ENCODE data around the gene FLOT1. TPM values are rescaled to one million over a fixed set of nuclear protein-coding genes. Genes with fewer than 3 reads are reported as not detected.

The FLOT1 gene
- total RNA-seq, 1 experiment from 2014 or later, result 176 TPM

GRCh38 chr6:30679765-30680535 lies 62.5 kb downstream of the FLOT1 start:
- ATAC-seq (peak; percentile 8; the same call in 1 of the 2 replicates), DNase-seq (ENCODE audit: low read depth, low spot score) (no peak)
- H3K36me3 ChIP-seq (ENCODE audit: control insufficient read depth, insufficient read depth, low read length), result 0 out of 2 replicates have a peak, but pooled peaks cover 2% of the 10 kb centered on the region
- H3K4me1 ChIP-seq (ENCODE audit: control insufficient read depth, insufficient read depth, low read length), result peaks cover 20% of the 10 kb centered on the region
- POLR2A ChIA-PET, result interaction anchor here (0.7 kb wide), 1 partner anchor 58 kb away, joined by 12 read pairs; no protein-coding TSS in a partner anchor
- no peak for TF ChIP-seq REST (IDR thresholded peaks at IDR 0.05; ENCODE audit: insufficient read depth in 1 of 2, low read depth in 2 of 2, low read length in 1 of 2)
- H3K27me3 ChIP-seq (ENCODE audit: control insufficient read depth, insufficient read depth, low read length), result no peaks in the 10 kb centered on the region
- intact Hi-C loops (cut with micrococcal nuclease; ENCODE audit: unreplicated experiment), result loop anchor here (2.0 to 5.0 kb wide), 3 partner anchors 51 to 407 kb away; no protein-coding TSS in a partner anchor
- peak overlapping the region; percentile 64 for H3K27ac ChIP-seq (ENCODE audit: low read length)
- H3K4me3 ChIP-seq (ENCODE audit: low read depth in 2 of 2, low read length in 2 of 2), result peak overlapping the region; percentile 1 to 45; a peak in 3 of 4 replicates
- in situ Hi-C loops (cut with HindIII; ENCODE audit: low pct_unique_long_range_greater_than_20kb, low sequenced_read_pairs), result no loop called here
- no TSS peak for BruUV-seq (replicated peaks)
- no peaks in the 10 kb centered on the region for H3K9me3 ChIP-seq (ENCODE audit: control insufficient read depth, insufficient read depth, low read depth, low read length)
- CTCF ChIA-PET, result interaction anchor here (0.6 to 1.3 kb wide), 5 partner anchors 8 to 51 kb away, joined by 3 to 11 read pairs (median 5); no protein-coding TSS in a partner anchor

- peak overlapping the region; percentile 1 to 45; a peak in 3 of 4 replicates for H3K4me3 ChIP-seq (ENCODE audit: low read depth in 2 of 2, low read length in 2 of 2)
- H3K27me3 ChIP-seq (ENCODE audit: control insufficient read depth, insufficient read depth, low read length), result no peaks in the 10 kb centered on the region
- in situ Hi-C loops (cut with HindIII; ENCODE audit: low pct_unique_long_range_greater_than_20kb, low sequenced_read_pairs), result no loop called here
- DNase-seq (ENCODE audit: low read depth, low spot score) (no peak), ATAC-seq (peak; percentile 78)
- TF ChIP-seq SIN3A (IDR thresholded peaks at IDR 0.05; ENCODE audit: borderline replicate concordance, insufficient read depth, low read depth, low read length) (no peak), POLR2AphosphoS5 (IDR thresholded peaks at IDR 0.05; ENCODE audit: low read depth, low read length) (no peak; the same call in 1 of the 2 replicates), CTCF (IDR thresholded peaks at IDR 0.05) (peak; percentile 98)
- 0 out of 2 replicates have a peak, but pooled peaks cover 2% of the 10 kb centered on the region for H3K36me3 ChIP-seq (ENCODE audit: control insufficient read depth, insufficient read depth, low read length)
- ChIA-PET CTCF (interaction anchor here (0.6 to 1.3 kb wide), 9 partner anchors 9 to 82 kb away, joined by 3 to 11 read pairs (median 4); no protein-coding TSS in a partner anchor), POLR2A (interaction anchor here (0.6 to 0.7 kb wide), 3 partner anchors 47 to 973 kb away, joined by 3 to 10 read pairs (median 5); partner anchors contain the start of gene BAG6)
- no peaks in the 10 kb centered on the region for H3K9me3 ChIP-seq (ENCODE audit: control insufficient read depth, insufficient read depth, low read depth, low read length)
- H3K27ac ChIP-seq (ENCODE audit: low read length), result peak overlapping the region; percentile 64
- peaks cover 19% of the 10 kb centered on the region for H3K4me1 ChIP-seq (ENCODE audit: control insufficient read depth, insufficient read depth, low read length)
- intact Hi-C loops (cut with micrococcal nuclease; ENCODE audit: unreplicated experiment), result loop anchor here (5.0 kb wide), 1 partner anchor 198 kb away; no protein-coding TSS in a partner anchor
- no TSS peak for BruUV-seq (replicated peaks)
Observed at GRCh38 chr6:30678964-30679726, 63.3 kb downstream of the FLOT1 start.

Other genes starting within 250 kb of the FLOT1 start
- gene GNL1, start 186.2 kb downstream of the FLOT1 start, total RNA-seq (2021; ENCODE audit: unreplicated experiment), result 90.6 TPM
- 16.5 TPM for gene PRR3, start 185.4 kb downstream of the FLOT1 start, total RNA-seq (2021; ENCODE audit: unreplicated experiment)
- 94.9 TPM for gene ABCF1, start 171.2 kb downstream of the FLOT1 start, total RNA-seq (2021; ENCODE audit: unreplicated experiment)
- 82.9 TPM for gene PPP1R10, start 125.4 kb downstream of the FLOT1 start, total RNA-seq (2021; ENCODE audit: unreplicated experiment)
- gene MRPS18B, start 124.8 kb downstream of the FLOT1 start, total RNA-seq (2021; ENCODE audit: unreplicated experiment), result 69.1 TPM
- 15.8 TPM for gene ATAT1, start 115.8 kb downstream of the FLOT1 start, total RNA-seq (2021; ENCODE audit: unreplicated experiment)
- 30.8 TPM for gene C6orf136, start 95.6 kb downstream of the FLOT1 start, total RNA-seq (2021; ENCODE audit: unreplicated experiment)
- gene DHX16, start 69.7 kb downstream of the FLOT1 start, total RNA-seq (2021; ENCODE audit: unreplicated experiment), result 44.5 TPM
- gene PPP1R18, start 56.0 kb downstream of the FLOT1 start, total RNA-seq (2021; ENCODE audit: unreplicated experiment), result 55.3 TPM
- 21.9 TPM for gene NRM, start 51.7 kb downstream of the FLOT1 start, total RNA-seq (2021; ENCODE audit: unreplicated experiment)
- gene MDC1, start 25.4 kb downstream of the FLOT1 start, total RNA-seq (2021; ENCODE audit: unreplicated experiment), result 68.6 TPM
- 853 TPM for gene TUBB, start 22.3 kb downstream of the FLOT1 start, total RNA-seq (2021; ENCODE audit: unreplicated experiment)
- 106 TPM for gene IER3, start 1.9 kb upstream of the FLOT1 start, total RNA-seq (2021; ENCODE audit: unreplicated experiment)
- 95.2 TPM for gene DDR1, start 141.8 kb upstream of the FLOT1 start, total RNA-seq (2021; ENCODE audit: unreplicated experiment)
- gene GTF2H4, start 165.5 kb upstream of the FLOT1 start, total RNA-seq (2021; ENCODE audit: unreplicated experiment), result 27.5 TPM
- 42.7 TPM for gene VARS2, start 171.6 kb upstream of the FLOT1 start, total RNA-seq (2021; ENCODE audit: unreplicated experiment)
- not detected for gene SFTA2, start 189.5 kb upstream of the FLOT1 start, total RNA-seq (2021; ENCODE audit: unreplicated experiment)
- gene MUCL3, start 198.3 kb upstream of the FLOT1 start, total RNA-seq (2021; ENCODE audit: unreplicated experiment), result not detected
- gene MUC21, start 241.0 kb upstream of the FLOT1 start, total RNA-seq (2021; ENCODE audit: unreplicated experiment), result not detected

Data from Panc1 (cell line).